ENCODE results near the gene EXOC4.

GRCh38 chr7:134022286-134022911, 769.5 kb downstream of the EXOC4 start:
- TF ChIP-seq POLR2A (IDR thresholded peaks at IDR 0.05) (no peak), CTCF (IDR thresholded peaks at IDR 0.05) (no peak)

Measured in lower leg skin (tissue), 3 donors.